Ovary (tissue), 9 donors: ENCODE measurements around the gene COL4A1. TPM values are rescaled to one million over a fixed set of nuclear protein-coding genes. Genes with fewer than 3 reads are reported as not detected.

Source experiments
- DNase-seq, 5 donors: peaks; one replicate each; pipeline ENCODE4 v3.0.0-alpha.2; 2019 to 2020
- H3K27ac ChIP-seq, 2 donors: fragments of 200-600 bp; one replicate each; pipeline versions ENCODE4 v1.5.1 to v1.8.0; 2019 to 2022
- H3K27me3 ChIP-seq: fragments of 200-600 bp; one replicate; pipeline ENCODE4 v1.8.0; 2022
- H3K36me3 ChIP-seq: fragments of 200-600 bp; sonication (generic); one replicate; pipeline ENCODE4 v1.5.1; 2019
- H3K4me1 ChIP-seq: one replicate; pipeline ENCODE4 v1.8.1; 2013; ENCODE audit warnings: mild to moderate bottlenecking, moderate library complexity; ENCODE audit not compliant: insufficient read depth
- H3K4me3 ChIP-seq: fragments of 200-600 bp; sonication (generic); one replicate; pipeline ENCODE4 v1.5.1; 2017
- H3K9me3 ChIP-seq, 2 donors: fragments of 200-600 bp in 1 of 2; sonication (generic) in 1 of 2; one replicate each; pipeline versions ENCODE4 v1.5.1 to v1.8.1; 2013 to 2019; ENCODE audit warnings: mild to moderate bottlenecking in 1 of 2, moderate library complexity in 1 of 2
- CTCF ChIP-seq, 3 donors: fragments of 450-650 bp in 2 of 3; fragments of 200-600 bp in 1 of 3; IDR thresholded peaks; one replicate each; pipeline versions ENCODE4 v1.5.1 to v1.8.0; 2016 to 2022; ENCODE audit warnings: antibody characterized with exemption in 3 of 3, mild to moderate bottlenecking in 1 of 3
- EP300 ChIP-seq: sonication (generic); formaldehyde crosslinking; IDR thresholded peaks from one replicate; pipeline ENCODE4 v1.6.1; 2017; ENCODE audit warnings: antibody characterized with exemption
- POLR2A ChIP-seq: fragments of 450-650 bp; IDR thresholded peaks from one replicate; pipeline ENCODE4 v1.6.1; 2017; ENCODE audit warnings: antibody characterized with exemption, mild to moderate bottlenecking, moderate library complexity
- WGBS, 3 donors: extraction: QIAGEN DNeasy Blood & Tissue Kit in 1 of 3; methylation state at CpG; one replicate each; pipeline versions ENCODE4 v1.1.5 to v1.1.7; 2013 to 2017; 5-methylcytosine and 5-hydroxymethylcytosine counted together
- intact Hi-C, 4 donors: fragments of 100-400 bp; cut with DNase I; formaldehyde crosslinking; loops; one replicate each; pipeline versions ENCODE4 v1.11.0 to v1.15.1; 2022 to 2023
- polyA plus RNA-seq, 2 donors: library from polyadenylated mRNA; stranded (reverse); fragments of 200-250 nt in 1 of 2; fragments of 350-450 nt in 1 of 2; fragmentation: Illumina TruSeq in 1 of 2; extraction: RNeasy Lipid Tissue Mini Kit (QIAGEN cat#74804) in 1 of 2; gene quantifications; one replicate each; pipeline ENCODE4 v1.2.3, GENCODE V29; 2013 to 2014
- total RNA-seq, 7 donors: library from RNA; depleted of rRNA in 2 of 7; stranded (reverse); fragments of >200 nt in 2 of 7; fragmentation: NEBNext Ultra II Directional in 3 of 7; extraction: Animal tissue kit (Norgen Biotek cat#: 25700) in 3 of 7; gene quantifications; one replicate each; pipeline versions ENCODE4 v1.1.0 to v1.2.4, GENCODE V29; 2016 to 2023
- donor health status: DM: no; HTN: no; CAD: no; lungs with moderate emphysema.
- donor health status: DM: no; HTN: no; CAD: no.
- donor health status: Bipolar disorder and iron deficiency.
- donor health status: DM: yes; HTN: yes; CAD: no.
- donor health status: DM: no; HTN: no; CAD: no.
- donor health status: DM: yes; HTN: yes; CAD: no.

COL4A1 gene
- total and polyA plus RNA-seq, 9 donors = 42.3 to 421 (median 87.5) TPM

- DNase-seq = no peak
- Histone ChIP-seq H3K27ac (peak overlapping the region; percentile 68 to 86), H3K9me3 (no peaks in the 10 kb centered on the region), H3K27me3 (no peaks in the 10 kb centered on the region), H3K4me3 (no peak overlapping the region), H3K36me3 (no peaks in the 10 kb centered on the region), H3K4me1 (peaks cover 28% of the 10 kb centered on the region)
- TF ChIP-seq EP300 (no peak), CTCF (IDR thresholded peaks at IDR 0.05) (no peak)
- 62 to 70% (median 67%) methylated on average over 7 of the region's 7 CpGs for WGBS, 3 donors
- intact Hi-C loops = no loop called here
Measured at GRCh38 chr13:110337247-110337646, 30.3 kb upstream of the COL4A1 start.

DNA sequence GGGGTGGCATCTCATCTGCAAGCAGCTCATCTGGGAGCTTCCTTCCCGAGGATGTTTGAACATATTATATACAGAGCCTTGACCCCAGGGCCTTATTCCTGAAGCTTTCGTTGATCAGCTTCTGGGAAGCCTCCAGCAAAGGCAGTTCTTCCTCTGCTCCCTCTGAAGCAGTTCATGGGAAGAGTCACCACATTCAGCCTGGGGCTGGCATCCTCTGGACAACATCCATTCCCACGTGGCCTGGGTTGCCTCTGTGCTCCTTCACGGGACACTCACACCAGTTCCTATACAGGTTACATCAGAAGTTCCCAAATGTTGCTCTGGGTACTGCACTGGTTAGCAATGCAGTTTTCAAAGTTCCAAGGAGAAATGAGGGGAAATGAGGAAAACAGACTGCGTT, 29.7 kb upstream of the COL4A1 start:
- Histone ChIP-seq H3K4me3 (no peak overlapping the region), H3K36me3 (no peaks in the 10 kb centered on the region), H3K4me1 (peaks cover 28% of the 10 kb centered on the region), H3K9me3 (no peaks in the 10 kb centered on the region), H3K27me3 (no peaks in the 10 kb centered on the region), H3K27ac (peak overlapping the region in 1 of 2 donors; percentile 86)
- intact Hi-C loops = no loop called here
- WGBS, 3 donors = 31 to 44% (median 40%) methylated on average over 5 of the region's 5 CpGs
- no peak for TF ChIP-seq CTCF (IDR thresholded peaks at IDR 0.05)
- no peak for TF ChIP-seq POLR2A
- no peak for TF ChIP-seq EP300
- DNase-seq = no peak

DNA sequence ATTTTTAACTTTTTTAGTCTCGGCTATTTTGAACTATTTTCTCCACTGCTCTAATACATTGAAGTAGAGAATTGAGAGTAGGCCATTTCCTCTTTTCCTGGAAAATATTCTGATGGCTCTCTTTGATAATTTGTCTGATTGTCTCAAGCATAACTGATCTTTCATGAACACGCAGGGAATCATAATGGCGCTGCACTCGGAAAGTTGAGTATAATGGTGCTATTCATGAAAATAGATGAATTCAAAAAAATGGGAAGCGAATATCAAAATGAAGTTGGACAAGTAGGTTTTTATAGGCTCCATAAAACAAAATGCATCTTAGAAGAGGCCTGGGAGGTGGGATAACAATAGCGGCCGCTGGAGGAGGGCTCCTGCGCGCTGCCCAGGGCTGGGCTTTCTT, 29.2 kb upstream of the COL4A1 start:
- Histone ChIP-seq H3K27me3 (no peaks in the 10 kb centered on the region), H3K9me3 (no peaks in the 10 kb centered on the region), H3K36me3 (no peaks in the 10 kb centered on the region), H3K27ac (peak overlapping the region in 1 of 2 donors; percentile 86), H3K4me1 (peaks cover 30% of the 10 kb centered on the region), H3K4me3 (no peak overlapping the region)
- TF ChIP-seq CTCF (IDR thresholded peaks at IDR 0.05) = no peak
- TF ChIP-seq EP300 = no peak
- TF ChIP-seq POLR2A = no peak
- intact Hi-C loops = no loop called here
- WGBS, 3 donors = 96 to 97% (median 97%) methylated on average over 9 of the region's 9 CpGs
- DNase-seq = no peak

GRCh38 chr13:110334841-110335490, 28.0 kb upstream of the COL4A1 start:
- H3K4me1 ChIP-seq = peaks cover 32% of the 10 kb centered on the region
- H3K36me3 ChIP-seq = no peaks in the 10 kb centered on the region
- H3K4me3 ChIP-seq = no peak overlapping the region
- no peak overlapping the region for H3K27ac ChIP-seq
- 86 to 92% (median 88%) methylated on average over 11 of the region's 11 CpGs for WGBS, 3 donors
- intact Hi-C loops = no loop called here
- no peaks in the 10 kb centered on the region for H3K27me3 ChIP-seq
- H3K9me3 ChIP-seq = no peaks in the 10 kb centered on the region
- no peak for TF ChIP-seq EP300
- DNase-seq = peak in 1 of 5 donors; percentile 10

- no peak overlapping the region for H3K27ac ChIP-seq
- intact Hi-C loops = no loop called here
- peak in 1 of 5 donors; percentile 8 for DNase-seq
- H3K27me3 ChIP-seq = no peaks in the 10 kb centered on the region
- no peak for TF ChIP-seq POLR2A
- H3K9me3 ChIP-seq = no peaks in the 10 kb centered on the region
- WGBS, 3 donors = 79 to 87% (median 87%) methylated on average over 8 of the region's 8 CpGs
- H3K4me1 ChIP-seq = peaks cover 34% of the 10 kb centered on the region
- H3K4me3 ChIP-seq = no peak overlapping the region
- H3K36me3 ChIP-seq = no peaks in the 10 kb centered on the region
Measured at GRCh38 chr13:110334256-110334655, 27.3 kb upstream of the COL4A1 start.
